ENCODE data around the gene MIAT.

DNA sequence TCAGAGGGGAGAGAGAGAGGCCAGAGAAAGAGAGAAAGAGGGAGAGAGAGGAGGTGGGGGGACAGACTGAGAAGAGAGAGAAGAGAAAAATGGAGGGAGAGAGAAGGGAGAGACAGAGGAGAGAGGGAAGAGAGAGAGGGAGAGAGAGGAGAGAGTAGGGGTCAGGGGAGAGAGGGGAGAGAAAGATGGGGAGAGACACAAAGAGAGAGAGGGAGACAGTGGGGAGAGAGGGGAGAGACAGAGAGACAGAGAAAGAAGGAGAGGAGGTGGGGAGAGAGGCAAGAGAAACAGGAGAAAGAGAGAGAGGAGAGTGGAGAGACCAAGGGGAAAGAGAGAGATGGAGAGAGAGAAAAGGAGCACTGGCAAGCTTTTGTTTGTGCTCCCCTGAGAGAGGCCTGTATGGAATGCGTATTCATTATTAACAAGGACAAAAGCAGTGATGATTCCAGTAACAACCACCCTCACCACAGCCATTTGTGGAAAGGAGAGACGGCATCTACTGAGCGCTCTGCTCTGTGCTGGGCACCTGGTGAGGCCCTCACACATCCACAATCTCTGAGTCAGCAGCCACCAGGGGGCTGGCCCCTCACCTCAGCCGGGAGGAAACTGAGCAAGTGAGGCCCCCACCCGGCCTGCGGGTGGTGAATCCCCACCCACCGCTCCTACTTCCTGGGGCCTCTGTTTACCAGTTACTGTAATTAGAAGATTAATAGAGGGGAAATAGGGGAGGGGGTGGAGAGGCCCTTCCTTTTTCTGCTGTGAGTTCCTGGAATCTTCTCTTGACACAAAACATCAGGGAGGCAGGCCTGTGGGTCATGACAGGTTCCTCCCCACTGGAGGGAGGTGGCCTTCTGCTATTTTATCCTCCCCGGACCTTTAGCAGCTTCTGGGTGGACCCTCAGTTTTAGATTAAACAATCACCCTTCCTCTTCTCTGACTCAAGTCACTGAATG, 14.6 kb upstream of the MIAT start:
- TF ChIP-seq POLR2A (IDR thresholded peaks at IDR 0.05) (no peak), EP300 (IDR thresholded peaks at IDR 0.05) (no peak)
- TF ChIP-seq, protein P1, sequence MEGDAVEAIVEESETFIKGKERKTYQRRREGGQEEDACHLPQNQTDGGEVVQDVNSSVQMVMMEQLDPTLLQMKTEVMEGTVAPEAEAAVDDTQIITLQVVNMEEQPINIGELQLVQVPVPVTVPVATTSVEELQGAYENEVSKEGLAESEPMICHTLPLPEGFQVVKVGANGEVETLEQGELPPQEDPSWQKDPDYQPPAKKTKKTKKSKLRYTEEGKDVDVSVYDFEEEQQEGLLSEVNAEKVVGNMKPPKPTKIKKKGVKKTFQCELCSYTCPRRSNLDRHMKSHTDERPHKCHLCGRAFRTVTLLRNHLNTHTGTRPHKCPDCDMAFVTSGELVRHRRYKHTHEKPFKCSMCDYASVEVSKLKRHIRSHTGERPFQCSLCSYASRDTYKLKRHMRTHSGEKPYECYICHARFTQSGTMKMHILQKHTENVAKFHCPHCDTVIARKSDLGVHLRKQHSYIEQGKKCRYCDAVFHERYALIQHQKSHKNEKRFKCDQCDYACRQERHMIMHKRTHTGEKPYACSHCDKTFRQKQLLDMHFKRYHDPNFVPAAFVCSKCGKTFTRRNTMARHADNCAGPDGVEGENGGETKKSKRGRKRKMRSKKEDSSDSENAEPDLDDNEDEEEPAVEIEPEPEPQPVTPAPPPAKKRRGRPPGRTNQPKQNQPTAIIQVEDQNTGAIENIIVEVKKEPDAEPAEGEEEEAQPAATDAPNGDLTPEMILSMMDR (IDR thresholded peaks at IDR 0.05): no peak
